ENCODE data around the gene HEG1.

- TF ChIP-seq CTCF (IDR thresholded peaks at IDR 0.05 in 4 of 5, conservative IDR thresholded peaks at IDR 0.05 in 1 of 5) (no peak), POLR2A (IDR thresholded peaks at IDR 0.05) (no peak)
Observed at GRCh38 chr3:124992041-124992440, 63.8 kb downstream of the HEG1 start.

Measured in gastrocnemius medialis (tissue), 4 donors.